ENCODE data around the gene RRAGC. TPM values are rescaled to one million over a fixed set of nuclear protein-coding genes. Genes with fewer than 3 reads are reported as not detected.
A peak's percentile ranks its signal among the peaks of the same experiment; 100 is the strongest.
"Not testable (repeated sequence)": the region's sequence is repeated elsewhere in the genome, so short reads cannot be mapped to it uniquely, and the experiment has no call there.

RRAGC gene
- total RNA-seq, 2 experiments from 2014 or later, result 12.0 to 16.7 TPM

- Mint-ChIP-seq H3K9me3 (ENCODE audit: low read depth) (no peaks in the 10 kb centered on the region), H3K36me3 (peaks cover 5% of the 10 kb centered on the region), H3K27ac (peak within 1 kb of the TSS; percentile 83), H3K4me1 (peaks cover 32% of the 10 kb centered on the region), H3K27me3 (no peaks in the 10 kb centered on the region), H3K4me3 (peak within 1 kb of the TSS; percentile 87)
- DNase-seq (peak; percentile 98), ATAC-seq (peak; percentile 99)
- CTCF ChIA-PET, result interaction anchor here (2.2 to 2.9 kb wide), 3 partner anchors 14 to 219 kb away, joined by 6 to 13 read pairs (median 7); no protein-coding TSS in a partner anchor
Measured at GRCh38 chr1:38873027-38873969, 13.7 kb upstream of the RRAGC start, which contains the start of gene MYCBP. MYCBP (minus strand) TSS chr1:38873348; CDS start chr1:38873305, 43 bp downstream.

- H3K36me3 Mint-ChIP-seq, result peaks cover 11% of the 10 kb centered on the region
- CTCF ChIA-PET, result interaction anchor here (0.9 to 2.9 kb wide), 4 partner anchors 10 to 220 kb away, joined by 3 to 13 read pairs (median 6); no protein-coding TSS in a partner anchor
- ATAC-seq (peak; percentile 25), DNase-seq (peak; percentile 61)
- peaks cover 37% of the 10 kb centered on the region for H3K4me1 Mint-ChIP-seq
- no peaks in the 10 kb centered on the region for H3K27me3 Mint-ChIP-seq
- H3K27ac Mint-ChIP-seq, result peak overlapping the region; percentile 83
- H3K4me3 Mint-ChIP-seq, result peak overlapping the region; percentile 87
- no peaks in the 10 kb centered on the region for H3K9me3 Mint-ChIP-seq (ENCODE audit: low read depth)
Measured at GRCh38 chr1:38872401-38873026, 12.9 kb upstream of the RRAGC start.

- no peaks in the 10 kb centered on the region for H3K9me3 Mint-ChIP-seq (ENCODE audit: low read depth)
- no peak overlapping the region for H3K4me3 Mint-ChIP-seq
- H3K4me1 Mint-ChIP-seq, result peaks cover 37% of the 10 kb centered on the region
- H3K27me3 Mint-ChIP-seq, result no peaks in the 10 kb centered on the region
- no peak for ATAC-seq
- CTCF ChIA-PET, result no interaction called here
- peaks cover 17% of the 10 kb centered on the region for H3K36me3 Mint-ChIP-seq
- no peak for DNase-seq
- no peak overlapping the region for H3K27ac Mint-ChIP-seq
Measured at GRCh38 chr1:38870996-38871395, 11.4 kb upstream of the RRAGC start.

GRCh38 chr1:38867208-38867607, 7.6 kb upstream of the RRAGC start:
- Mint-ChIP-seq H3K27ac (no peak overlapping the region), H3K4me1 (peaks cover 21% of the 10 kb centered on the region), H3K9me3 (ENCODE audit: low read depth) (no peaks in the 10 kb centered on the region), H3K27me3 (no peaks in the 10 kb centered on the region), H3K4me3 (no peak overlapping the region), H3K36me3 (peaks cover 31% of the 10 kb centered on the region)
- DNase-seq (no peak), ATAC-seq (no peak)
- CTCF ChIA-PET, result interaction anchor here (0.6 kb wide), 1 partner anchor 93 kb away, joined by 7 read pairs; no protein-coding TSS in a partner anchor

- Mint-ChIP-seq H3K4me1 (peaks cover 19% of the 10 kb centered on the region), H3K4me3 (no peak overlapping the region), H3K36me3 (peaks cover 28% of the 10 kb centered on the region), H3K9me3 (ENCODE audit: low read depth) (no peaks in the 10 kb centered on the region), H3K27me3 (no peaks in the 10 kb centered on the region), H3K27ac (no peak overlapping the region)
- DNase-seq (no peak), ATAC-seq (no peak)
- CTCF ChIA-PET, result no interaction called here
Measured at GRCh38 chr1:38865112-38865715, 5.6 kb upstream of the RRAGC start.

GRCh38 chr1:38860454-38860795, 853 bp upstream of the RRAGC start:
- H3K27ac Mint-ChIP-seq, result peak overlapping the region; percentile 74
- no peak for ATAC-seq

GRCh38 chr1:38858833-38859560, 575 bp downstream of the RRAGC start:
- DNase-seq, result peak; percentile 65
- Mint-ChIP-seq H3K4me3 (peak overlapping the region; percentile 89), H3K4me1 (peaks cover 42% of the 10 kb centered on the region), H3K27ac (peak overlapping the region; percentile 82), H3K9me3 (ENCODE audit: low read depth) (no peaks in the 10 kb centered on the region), H3K36me3 (peaks cover 28% of the 10 kb centered on the region), H3K27me3 (no peaks in the 10 kb centered on the region)
- CTCF ChIA-PET, result interaction anchor here (0.8 to 1.6 kb wide), 4 partner anchors 10 to 233 kb away, joined by 3 to 7 read pairs (median 4); partner anchors contain the start of genes MYCBP and NDUFS5
- ATAC-seq, result peak; percentile 34

More at GRCh38 chr1:38860454-38860795, 853 bp upstream of the RRAGC start:
- peak overlapping the region; percentile 89 for H3K4me3 Mint-ChIP-seq
- DNase-seq, result no peak
- CTCF ChIA-PET, result interaction anchor here (1.6 kb wide), 1 partner anchor 232 kb away, joined by 5 read pairs; no protein-coding TSS in a partner anchor
- H3K27me3 Mint-ChIP-seq, result no peaks in the 10 kb centered on the region
- H3K36me3 Mint-ChIP-seq, result peaks cover 23% of the 10 kb centered on the region
- H3K9me3 Mint-ChIP-seq (ENCODE audit: low read depth), result no peaks in the 10 kb centered on the region
- H3K4me1 Mint-ChIP-seq, result peaks cover 36% of the 10 kb centered on the region

GRCh38 chr1:38852780-38853179, 6.8 kb downstream of the RRAGC start:
- no peak for DNase-seq
- CTCF ChIA-PET, result no interaction called here

GRCh38 chr1:38848071-38848470, 11.5 kb downstream of the RRAGC start:
- CTCF ChIA-PET, result no interaction called here
- H3K9me3 Mint-ChIP-seq (ENCODE audit: low read depth), result no peaks in the 10 kb centered on the region
- H3K27me3 Mint-ChIP-seq, result no peaks in the 10 kb centered on the region
- no peak overlapping the region for H3K27ac Mint-ChIP-seq
- no peak overlapping the region for H3K4me3 Mint-ChIP-seq
- DNase-seq (no peak), ATAC-seq (no peak)
- peaks cover 37% of the 10 kb centered on the region for H3K36me3 Mint-ChIP-seq
- H3K4me1 Mint-ChIP-seq, result peaks cover 14% of the 10 kb centered on the region

More at GRCh38 chr1:38852780-38853179, 6.8 kb downstream of the RRAGC start:
- H3K4me1 Mint-ChIP-seq, result peaks cover 29% of the 10 kb centered on the region
- peak; percentile 74 for ATAC-seq
- H3K27ac Mint-ChIP-seq, result peak overlapping the region; percentile 35
- no peak overlapping the region for H3K4me3 Mint-ChIP-seq
- no peaks in the 10 kb centered on the region for H3K27me3 Mint-ChIP-seq
- H3K9me3 Mint-ChIP-seq (ENCODE audit: low read depth), result no peaks in the 10 kb centered on the region
- peaks cover 34% of the 10 kb centered on the region for H3K36me3 Mint-ChIP-seq

- ATAC-seq, result no peak
- DNase-seq, result no peak
- CTCF ChIA-PET, result interaction anchor here (1.0 to 1.8 kb wide), 4 partner anchors 11 to 246 kb away, joined by 3 to 9 read pairs (median 5); no protein-coding TSS in a partner anchor
- H3K27me3 Mint-ChIP-seq, result no peaks in the 10 kb centered on the region
- H3K9me3 Mint-ChIP-seq (ENCODE audit: low read depth), result no peaks in the 10 kb centered on the region
- H3K36me3 Mint-ChIP-seq, result peaks cover 32% of the 10 kb centered on the region
- H3K4me1 Mint-ChIP-seq, result peaks cover 6% of the 10 kb centered on the region
- no peak overlapping the region for H3K27ac Mint-ChIP-seq
- no peak overlapping the region for H3K4me3 Mint-ChIP-seq
Measured at GRCh38 chr1:38846210-38846609, 13.4 kb downstream of the RRAGC start.

- H3K4me3 Mint-ChIP-seq; ATAC-seq; H3K9me3 Mint-ChIP-seq (ENCODE audit: low read depth); H3K4me1 Mint-ChIP-seq; DNase-seq; H3K27me3 Mint-ChIP-seq; H3K27ac Mint-ChIP-seq: not testable (repeated sequence)
- peaks cover 32% of the 10 kb centered on the region for H3K36me3 Mint-ChIP-seq
- CTCF ChIA-PET, result interaction anchor here (1.0 to 1.8 kb wide), 4 partner anchors 10 to 248 kb away, joined by 3 to 9 read pairs (median 5); no protein-coding TSS in a partner anchor
Measured at GRCh38 chr1:38845088-38845487, 14.5 kb downstream of the RRAGC start.

GRCh38 chr1:38840281-38840680, 19.3 kb downstream of the RRAGC start:
- H3K4me1 Mint-ChIP-seq, result no peaks in the 10 kb centered on the region
- H3K27me3 Mint-ChIP-seq, result no peaks in the 10 kb centered on the region
- CTCF ChIA-PET, result no interaction called here
- peaks cover 32% of the 10 kb centered on the region for H3K36me3 Mint-ChIP-seq
- no peaks in the 10 kb centered on the region for H3K9me3 Mint-ChIP-seq (ENCODE audit: low read depth)
- no peak for ATAC-seq
- DNase-seq, result no peak
- H3K27ac Mint-ChIP-seq, result peak overlapping the region; percentile 38
- no peak overlapping the region for H3K4me3 Mint-ChIP-seq

All from activated CD8-positive, alpha-beta memory T cell treated with anti-CD3 and anti-CD28 coated beads, Interleukin-2, amount 10 ng/mL, durations not matched to agents 7 days and 5 days (primary cell).